Hematopoietic multipotent progenitor cell treated with erythropoietin and hydrocortisone succinate and interleukin-3 and kit ligand, for 6 days (in vitro differentiated cells): ENCODE measurements around the gene TMEM214.

Experiments used
- DNase-seq: peaks from one replicate; pipeline ENCODE4 v3.0.0-alpha.2; 2015

TMEM214 gene

GRCh38 chr2:27013738-27014137 lies 19.0 kb upstream of the TMEM214 start:
- DNase-seq = no peak

- no peak for DNase-seq
Measured at GRCh38 chr2:27014771-27015433, 17.9 kb upstream of the TMEM214 start.

- peak; percentile 91 for DNase-seq
Measured at GRCh38 chr2:27016801-27017325, 15.9 kb upstream of the TMEM214 start.

GRCh38 chr2:27018142-27018541 lies 14.6 kb upstream of the TMEM214 start:
- no peak for DNase-seq

GRCh38 chr2:27019459-27019858 lies 13.3 kb upstream of the TMEM214 start:
- no peak for DNase-seq

GRCh38 chr2:27019931-27020855 lies 12.6 kb upstream of the TMEM214 start:
- DNase-seq = peak; percentile 81

- no peak for DNase-seq
Measured at GRCh38 chr2:27021253-27022049, 11.3 kb upstream of the TMEM214 start.

GRCh38 chr2:27023740-27024139 lies 9.0 kb upstream of the TMEM214 start:
- no peak for DNase-seq

- DNase-seq = peak; percentile 28
Measured at GRCh38 chr2:27024188-27024587, 8.6 kb upstream of the TMEM214 start.

GRCh38 chr2:27024812-27025211 lies 8.0 kb upstream of the TMEM214 start:
- DNase-seq = no peak

GRCh38 chr2:27025281-27025800 lies 7.4 kb upstream of the TMEM214 start:
- DNase-seq = no peak

- no peak for DNase-seq
Measured at GRCh38 chr2:27025861-27026851, 6.6 kb upstream of the TMEM214 start.

GRCh38 chr2:27027211-27027651 lies 5.5 kb upstream of the TMEM214 start:
- DNase-seq = no peak

- no peak for DNase-seq
Measured at GRCh38 chr2:27029051-27029450, 3.7 kb upstream of the TMEM214 start.

- no peak for DNase-seq
Measured at GRCh38 chr2:27033253-27033852, 588 bp downstream of the TMEM214 start.

- no peak for DNase-seq
Measured at GRCh38 chr2:27038012-27038411, 5.2 kb downstream of the TMEM214 start.

GRCh38 chr2:27038631-27039339 lies 6.0 kb downstream of the TMEM214 start:
- no peak for DNase-seq

- no peak for DNase-seq
Measured at GRCh38 chr2:27039426-27039825, 6.7 kb downstream of the TMEM214 start.

- no peak for DNase-seq
Measured at GRCh38 chr2:27039871-27040270, 7.1 kb downstream of the TMEM214 start.

GRCh38 chr2:27040282-27040681 lies 7.5 kb downstream of the TMEM214 start:
- no peak for DNase-seq
